Measurements from ENCODE around the gene PLB1. TPM values are rescaled to one million over a fixed set of nuclear protein-coding genes. Genes with fewer than 3 reads are reported as not detected.

Gene PLB1
- total RNA-seq, 2 experiments from 2014 or later, result not detected

DNA sequence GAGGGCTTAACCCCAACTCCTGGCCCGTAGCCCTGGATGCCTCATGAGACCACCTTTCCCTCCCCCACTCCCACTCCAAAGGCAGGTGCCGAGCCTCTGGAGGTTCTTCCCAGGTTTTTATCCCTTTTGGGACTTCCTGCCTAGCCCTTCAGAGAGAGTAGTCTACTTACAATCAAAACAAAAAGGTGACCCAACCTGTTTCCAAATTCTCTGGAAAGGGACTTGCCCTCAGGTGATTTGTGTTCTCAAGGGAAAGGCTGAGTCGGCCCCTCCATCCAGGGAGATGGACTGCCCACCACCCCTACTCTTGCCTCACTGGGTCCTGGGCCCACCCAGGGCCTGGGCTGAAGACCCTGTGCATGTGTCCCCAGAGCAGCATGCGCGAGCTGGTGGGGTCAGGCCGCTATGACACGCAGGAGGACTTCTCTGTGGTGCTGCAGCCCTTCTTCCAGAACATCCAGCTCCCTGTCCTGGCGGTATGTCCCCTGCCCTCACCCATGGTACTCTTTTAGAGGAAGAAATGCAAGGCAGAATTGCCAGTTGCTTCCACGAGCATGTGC lies 108.5 kb downstream of the PLB1 start:
- BruUV-seq (replicated peaks), result no TSS peak
- Histone ChIP-seq H2AFZ (ENCODE audit: low read length) (no peak overlapping the region), H3K36me3 (ENCODE audit: insufficient read depth, low read length) (no peaks in the 10 kb centered on the region), H4K20me1 (ENCODE audit: insufficient read depth, low read length) (no peaks in the 10 kb centered on the region), H3K9me2 (ENCODE audit: insufficient read depth, low read length) (no peaks in the 10 kb centered on the region), H3K4me1 (ENCODE audit: insufficient read depth, low read length, poor library complexity, severe bottlenecking) (no peaks in the 10 kb centered on the region), H3K4me3 (ENCODE audit: low read depth, low read length, poor library complexity, severe bottlenecking) (no peak overlapping the region), H3K79me2 (ENCODE audit: insufficient read depth, low read depth, low read length) (no peaks in the 10 kb centered on the region), H3K9me3 (ENCODE audit: low read length) (no peaks in the 10 kb centered on the region), H3K4me2 (ENCODE audit: low read length) (no peak overlapping the region), H3K27ac (ENCODE audit: low read depth, low read length, poor library complexity, severe bottlenecking) (no peak overlapping the region)
- intact Hi-C loops (cut with micrococcal nuclease; ENCODE audit: unreplicated experiment), result no loop called here
- ChIA-PET POLR2A (interaction anchor here (0.6 kb wide), 1 partner anchor 37 kb away, joined by 4 read pairs; no protein-coding TSS in a partner anchor), CTCF (ENCODE audit: unreplicated experiment) (interaction anchor here (0.6 kb wide), 1 partner anchor 459 kb away, joined by 3 read pairs; no protein-coding TSS in a partner anchor)
- TF ChIP-seq, protein P1, sequence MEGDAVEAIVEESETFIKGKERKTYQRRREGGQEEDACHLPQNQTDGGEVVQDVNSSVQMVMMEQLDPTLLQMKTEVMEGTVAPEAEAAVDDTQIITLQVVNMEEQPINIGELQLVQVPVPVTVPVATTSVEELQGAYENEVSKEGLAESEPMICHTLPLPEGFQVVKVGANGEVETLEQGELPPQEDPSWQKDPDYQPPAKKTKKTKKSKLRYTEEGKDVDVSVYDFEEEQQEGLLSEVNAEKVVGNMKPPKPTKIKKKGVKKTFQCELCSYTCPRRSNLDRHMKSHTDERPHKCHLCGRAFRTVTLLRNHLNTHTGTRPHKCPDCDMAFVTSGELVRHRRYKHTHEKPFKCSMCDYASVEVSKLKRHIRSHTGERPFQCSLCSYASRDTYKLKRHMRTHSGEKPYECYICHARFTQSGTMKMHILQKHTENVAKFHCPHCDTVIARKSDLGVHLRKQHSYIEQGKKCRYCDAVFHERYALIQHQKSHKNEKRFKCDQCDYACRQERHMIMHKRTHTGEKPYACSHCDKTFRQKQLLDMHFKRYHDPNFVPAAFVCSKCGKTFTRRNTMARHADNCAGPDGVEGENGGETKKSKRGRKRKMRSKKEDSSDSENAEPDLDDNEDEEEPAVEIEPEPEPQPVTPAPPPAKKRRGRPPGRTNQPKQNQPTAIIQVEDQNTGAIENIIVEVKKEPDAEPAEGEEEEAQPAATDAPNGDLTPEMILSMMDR (conservative IDR thresholded peaks at IDR 0.05; ENCODE audit: low read length), result no peak
- no peak for TF ChIP-seq EZH2phosphoT487 (IDR thresholded peaks at IDR 0.05; ENCODE audit: borderline replicate concordance, low read depth, low read length)
- DNase-seq (ENCODE audit: low spot score), result no peak

DNA sequence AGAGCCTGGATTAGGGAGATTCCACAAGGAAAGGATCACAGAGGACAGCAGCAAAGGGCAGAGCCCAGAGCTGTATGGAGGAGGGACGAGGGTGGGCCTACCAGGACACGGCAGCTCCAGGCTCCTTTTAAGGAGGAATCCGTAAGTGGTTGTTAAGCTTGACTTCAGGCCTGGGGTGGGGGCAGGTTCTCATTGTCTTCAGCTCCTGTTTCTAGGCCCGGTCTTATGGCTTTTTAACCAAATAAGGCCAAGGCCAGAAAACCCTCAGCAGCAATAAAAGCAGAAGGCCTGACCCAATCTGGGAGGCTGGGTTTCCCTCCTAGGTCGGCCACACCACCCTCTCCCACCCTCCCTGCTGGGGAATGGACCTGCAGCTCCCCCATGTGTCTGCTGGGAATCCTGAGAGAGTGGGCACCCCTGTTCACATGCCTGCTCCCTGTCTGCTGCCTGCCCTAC lies 111.2 kb downstream of the PLB1 start:
- CTCF ChIA-PET (ENCODE audit: unreplicated experiment), result no interaction called here
- H3K4me1 ChIP-seq (ENCODE audit: insufficient read depth, low read length, poor library complexity, severe bottlenecking), result no peaks in the 10 kb centered on the region
- intact Hi-C loops (cut with micrococcal nuclease; ENCODE audit: unreplicated experiment), result no loop called here
- H2AFZ ChIP-seq (ENCODE audit: low read length), result no peak overlapping the region
- no peak overlapping the region for H3K4me3 ChIP-seq (ENCODE audit: low read depth, low read length, poor library complexity, severe bottlenecking)
- H3K36me3 ChIP-seq (ENCODE audit: insufficient read depth, low read length), result no peaks in the 10 kb centered on the region
- POLR2A ChIA-PET, result interaction anchor here (0.8 kb wide), 1 partner anchor 12 kb away, joined by 3 read pairs; no protein-coding TSS in a partner anchor
- no peak overlapping the region for H3K27ac ChIP-seq (ENCODE audit: low read depth, low read length, poor library complexity, severe bottlenecking)
- H3K9me3 ChIP-seq (ENCODE audit: low read length), result no peaks in the 10 kb centered on the region
- DNase-seq (ENCODE audit: low spot score), result no peak
- no TSS peak for BruUV-seq (replicated peaks)
- H3K9me2 ChIP-seq (ENCODE audit: insufficient read depth, low read length), result no peaks in the 10 kb centered on the region
- TF ChIP-seq, protein P1 (conservative IDR thresholded peaks at IDR 0.05; ENCODE audit: low read length), result no peak
- no peak for TF ChIP-seq EZH2phosphoT487 (IDR thresholded peaks at IDR 0.05; ENCODE audit: borderline replicate concordance, low read depth, low read length)
- H4K20me1 ChIP-seq (ENCODE audit: insufficient read depth, low read length), result no peaks in the 10 kb centered on the region
- no peak overlapping the region for H3K4me2 ChIP-seq (ENCODE audit: low read length)
- no peaks in the 10 kb centered on the region for H3K79me2 ChIP-seq (ENCODE audit: insufficient read depth, low read depth, low read length)

DNA sequence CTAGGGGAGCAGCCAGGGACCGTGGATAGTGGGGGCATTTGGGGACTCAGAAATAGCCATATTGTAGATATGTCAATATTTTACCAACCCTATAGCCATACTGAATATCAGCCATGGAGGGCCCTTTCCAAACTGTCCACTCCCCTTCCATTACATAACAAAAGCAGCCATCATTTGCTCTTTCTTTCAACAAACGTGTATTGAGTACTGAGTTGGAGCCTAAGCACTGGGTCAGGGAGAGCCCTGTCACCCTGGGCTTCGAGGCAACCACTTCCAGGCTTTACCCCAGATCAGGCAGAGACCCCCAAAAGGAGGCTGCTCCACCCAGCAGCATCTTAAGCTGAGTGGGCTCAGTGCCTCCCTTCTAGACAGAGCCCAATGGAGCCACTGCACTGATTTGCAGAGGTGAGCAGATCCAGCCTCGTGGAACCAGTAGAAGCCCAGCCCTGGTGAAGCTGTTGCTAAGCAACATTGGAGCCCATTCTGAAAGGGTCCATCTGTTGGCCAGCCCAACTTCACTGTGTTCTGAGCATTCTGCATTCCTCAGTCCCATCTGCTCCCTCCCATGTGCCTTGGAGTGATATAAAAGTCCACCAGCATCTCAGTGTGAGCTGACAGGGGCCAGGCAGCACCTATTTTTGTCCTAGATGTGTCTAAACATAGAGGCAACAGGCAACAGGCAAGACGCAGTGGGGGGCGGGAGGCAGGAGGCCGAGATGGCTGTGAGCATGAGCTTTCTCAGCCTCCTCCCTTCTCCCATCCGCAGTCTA lies 112.1 kb downstream of the PLB1 start:
- Histone ChIP-seq H3K27ac (ENCODE audit: low read depth, low read length, poor library complexity, severe bottlenecking) (no peak overlapping the region), H2AFZ (ENCODE audit: low read length) (no peak overlapping the region), H4K20me1 (ENCODE audit: insufficient read depth, low read length) (no peaks in the 10 kb centered on the region), H3K9me2 (ENCODE audit: insufficient read depth, low read length) (no peaks in the 10 kb centered on the region), H3K79me2 (ENCODE audit: insufficient read depth, low read depth, low read length) (no peaks in the 10 kb centered on the region), H3K4me3 (ENCODE audit: low read depth, low read length, poor library complexity, severe bottlenecking) (no peak overlapping the region), H3K36me3 (ENCODE audit: insufficient read depth, low read length) (no peaks in the 10 kb centered on the region), H3K4me1 (ENCODE audit: insufficient read depth, low read length, poor library complexity, severe bottlenecking) (no peaks in the 10 kb centered on the region), H3K9me3 (ENCODE audit: low read length) (no peaks in the 10 kb centered on the region), H3K4me2 (ENCODE audit: low read length) (no peak overlapping the region)
- ChIA-PET CTCF (ENCODE audit: unreplicated experiment) (interaction anchor here (0.8 kb wide), 1 partner anchor 14 kb away, joined by 4 read pairs; no protein-coding TSS in a partner anchor), POLR2A (no interaction called here)
- no TSS peak for BruUV-seq (replicated peaks)
- intact Hi-C loops (cut with micrococcal nuclease; ENCODE audit: unreplicated experiment), result no loop called here
- DNase-seq (ENCODE audit: low spot score), result no peak
- TF ChIP-seq, protein P1 (conservative IDR thresholded peaks at IDR 0.05; ENCODE audit: low read length), result no peak
- TF ChIP-seq EZH2phosphoT487 (IDR thresholded peaks at IDR 0.05; ENCODE audit: borderline replicate concordance, low read depth, low read length), result no peak
